Retinal pigment epithelial cell (primary cell): ENCODE measurements around the gene SEPHS1.

Experiments
- DNase-seq: peaks from one replicate; pipeline ENCODE4 v3.0.0-alpha.2; 2010; ENCODE audit warnings: low read depth
- H3K4me3 ChIP-seq: 2 replicates; pipeline ENCODE4 v1.5.1; 2011; ENCODE audit warnings: mild to moderate bottlenecking, low read length, control low read depth, moderate library complexity
- CTCF ChIP-seq: conservative IDR thresholded peaks from 2 replicates; pipeline ENCODE4 v1.5.1; 2011; ENCODE audit warnings: low read depth, low read length, control low read depth, inconsistent platforms

SEPHS1 gene

DNA sequence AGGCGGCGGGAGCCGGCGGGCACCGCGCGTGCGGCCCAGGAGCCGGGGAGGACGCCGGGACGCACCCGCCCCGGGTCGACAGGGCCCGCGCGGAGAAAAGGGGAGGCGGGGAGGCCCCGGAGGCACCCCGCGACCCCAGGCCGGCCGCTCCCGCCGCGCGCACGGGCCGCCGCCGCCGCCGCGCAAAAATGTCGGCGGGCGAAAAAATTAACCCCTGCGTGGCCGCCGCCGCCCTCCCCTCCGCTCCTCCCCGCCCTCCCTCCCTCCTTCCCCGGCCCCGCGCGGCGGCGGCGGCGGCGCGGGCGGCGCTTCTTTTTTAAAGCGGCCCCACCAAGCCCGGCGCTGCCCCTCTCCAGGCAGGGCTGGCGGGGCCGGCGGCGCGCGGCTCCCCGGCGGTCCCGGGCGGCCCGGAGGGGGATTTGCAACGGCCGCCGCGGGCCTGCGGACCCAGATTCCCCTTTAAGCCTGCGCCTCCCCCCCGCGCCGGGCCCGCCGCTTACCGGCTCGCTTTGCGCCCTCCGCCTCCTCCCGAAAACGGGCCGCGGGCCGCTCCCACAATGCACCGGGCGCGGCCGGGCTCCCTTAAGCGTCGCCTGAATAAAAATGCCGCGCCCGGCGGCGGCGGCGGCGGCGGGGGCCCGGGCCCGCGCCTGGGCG lies 465 bp downstream of the SEPHS1 start:
- TF ChIP-seq CTCF, result no peak
- peak; percentile 35 for DNase-seq
- H3K4me3 ChIP-seq, result peak overlapping the region; percentile 27

DNA sequence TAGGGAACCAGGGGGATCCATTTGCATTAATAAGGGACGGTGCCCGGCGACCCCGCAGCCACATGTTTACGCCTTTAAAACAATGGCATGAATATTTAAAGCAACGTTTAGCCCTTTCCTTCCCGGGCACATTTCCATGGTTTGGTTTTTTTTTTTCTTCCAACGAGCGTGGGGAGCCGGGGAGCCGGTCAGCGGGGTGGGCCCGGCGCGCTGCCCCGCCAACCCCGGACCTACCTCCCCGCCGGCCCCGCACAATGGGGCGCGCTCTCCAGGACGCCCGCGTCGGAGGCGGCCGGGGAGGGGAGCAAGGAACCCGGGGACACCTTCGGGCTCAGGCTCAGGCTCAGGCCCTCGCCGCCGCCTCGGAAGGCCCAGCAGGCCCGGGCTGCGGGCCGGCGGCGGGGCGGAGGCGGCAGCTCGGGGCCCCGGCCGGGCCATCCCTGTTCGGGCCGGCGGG lies 1.0 kb downstream of the SEPHS1 start:
- TF ChIP-seq CTCF, result no peak
- H3K4me3 ChIP-seq, result peak overlapping the region; percentile 80
- no peak for DNase-seq

DNA sequence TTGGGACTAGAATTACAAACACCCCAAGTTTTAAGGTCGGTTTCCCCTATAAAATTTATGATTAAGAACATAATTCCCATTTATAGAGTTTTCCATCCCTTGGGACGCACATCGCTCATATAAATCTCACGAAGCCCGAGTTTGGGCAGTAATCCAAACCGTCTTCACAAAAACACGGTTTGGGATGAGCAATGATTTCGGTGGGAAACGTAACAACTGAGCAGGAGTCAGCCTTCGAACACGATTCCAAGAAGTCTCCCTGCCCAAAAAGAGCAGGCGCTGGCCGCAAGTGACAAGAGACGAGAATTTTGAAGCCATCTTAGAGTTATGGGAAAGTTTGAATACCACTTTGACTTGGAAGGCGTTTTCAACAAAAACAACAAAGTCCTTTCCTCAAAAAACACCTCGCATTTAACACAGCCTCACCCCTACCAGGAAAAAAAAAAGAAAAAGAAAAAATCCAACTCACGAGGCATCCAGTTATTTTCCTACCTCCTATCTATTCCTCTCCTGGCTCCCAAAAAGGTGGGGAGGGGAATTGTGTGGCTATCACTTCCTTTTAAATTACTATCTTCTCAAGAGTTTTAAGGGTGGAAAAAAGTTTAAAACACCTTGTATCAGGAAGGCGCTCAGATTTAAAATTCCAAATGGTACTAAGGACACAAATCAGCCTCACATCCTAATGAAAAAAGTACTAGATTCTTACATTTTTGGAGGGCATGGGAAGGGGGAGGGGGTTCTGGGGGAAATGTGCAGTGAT lies 1.6 kb downstream of the SEPHS1 start:
- no peak for DNase-seq
- TF ChIP-seq CTCF, result no peak
- H3K4me3 ChIP-seq, result peak overlapping the region; percentile 80

GRCh38 chr10:13340626-13341376 lies 7.3 kb downstream of the SEPHS1 start:
- TF ChIP-seq CTCF, result no peak
- DNase-seq, result no peak
- no peak overlapping the region for H3K4me3 ChIP-seq

DNA sequence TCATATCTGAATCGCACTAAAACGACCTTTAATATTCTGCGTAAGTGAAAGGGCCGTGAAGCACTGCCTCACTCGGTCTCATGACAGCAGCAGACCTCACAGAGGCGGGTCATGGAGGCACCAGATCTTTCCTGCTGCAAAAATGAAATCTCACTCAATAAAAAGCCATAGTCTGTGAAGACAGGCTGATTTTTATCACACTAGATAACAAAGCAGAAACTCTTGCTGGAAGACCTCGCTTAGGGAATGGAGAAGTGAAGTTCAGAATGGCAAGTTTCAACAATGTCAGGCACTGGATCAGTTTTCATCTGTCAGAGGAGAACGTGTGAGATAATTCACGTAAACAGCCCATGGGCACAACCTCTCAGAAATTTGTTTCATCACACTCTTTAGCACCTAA lies 8.0 kb downstream of the SEPHS1 start:
- no peak overlapping the region for H3K4me3 ChIP-seq
- DNase-seq, result no peak
- TF ChIP-seq CTCF, result no peak

DNA sequence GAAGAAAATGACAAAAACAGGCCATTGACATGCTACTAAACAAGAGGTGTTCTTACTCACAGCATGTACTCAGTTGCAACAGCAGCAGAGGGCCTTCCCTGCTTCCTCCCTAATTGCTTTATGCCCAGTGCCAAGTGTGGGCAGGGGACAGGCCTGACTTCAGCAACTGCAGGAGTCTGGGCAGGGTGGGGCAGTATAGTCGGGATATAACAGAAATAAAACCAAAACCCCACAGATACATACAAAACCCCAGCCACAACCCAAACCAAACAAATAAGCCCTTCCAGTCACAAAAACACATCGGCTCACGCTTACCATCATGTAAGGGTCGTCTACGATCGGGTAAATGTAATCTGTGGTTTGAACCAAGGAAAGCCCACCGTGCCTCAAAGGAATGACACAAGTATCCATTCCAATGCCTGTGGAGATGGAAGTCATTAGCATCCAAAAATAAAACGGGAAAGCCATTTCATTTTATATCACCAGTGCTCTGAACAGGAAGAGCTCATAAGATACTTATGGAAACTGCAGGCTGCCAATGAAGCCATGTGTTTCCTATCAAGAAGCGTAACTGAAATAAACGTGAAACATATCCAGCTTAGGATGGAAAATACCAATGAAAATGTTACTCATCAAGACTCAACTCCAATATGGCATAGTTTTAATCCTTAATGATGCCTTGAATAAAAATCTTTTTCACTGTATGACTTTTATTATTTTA lies 9.5 kb downstream of the SEPHS1 start:
- no peak overlapping the region for H3K4me3 ChIP-seq
- no peak for TF ChIP-seq CTCF
- DNase-seq, result no peak
